B cell (primary cell): Measurements from ENCODE around the gene KHNYN. TPM values are rescaled to one million over a fixed set of nuclear protein-coding genes. Genes with fewer than 3 reads are reported as not detected.
A peak's percentile ranks its signal among the peaks of the same experiment; 100 is the strongest.

Source experiments
- ATAC-seq: fragments of 200-7000 bp; cut with Tn5 transposase; one replicate; pipeline ENCODE4 v1.10.0; 2021; ENCODE audit warnings: low read depth, mild to moderate bottlenecking, moderate number of reproducible peaks, moderate library complexity
- CTCF ChIA-PET: fragments of 350-600 bp; sonication (Branson Sonifier 250); formaldehyde crosslinking; loops from one replicate; lab custom pipeline; 2021; ENCODE audit warnings: antibody characterized with exemption, inconsistent platforms; lab: Charles Lee
- POLR2A ChIA-PET: fragments of 350-600 bp; sonication (Branson Sonifier 250); formaldehyde crosslinking; loops from one replicate; lab custom pipeline; 2021; ENCODE audit warnings: antibody characterized with exemption; lab: Charles Lee
- DNase-seq: peaks from one replicate; pipeline ENCODE4 v3.0.0; 2013
- H2AFZ ChIP-seq: 2 replicates; pipeline ENCODE4 v1.6.1; 2012; ENCODE audit warnings: mild to moderate bottlenecking, low read depth, low read length; ENCODE audit not compliant: insufficient read depth, poor library complexity, severe bottlenecking
- H3K27ac ChIP-seq, 2 donors: 1 replicate in 1 of 2; 2 replicates in 1 of 2; pipeline ENCODE4 v1.5.1; 2012 to 2013; ENCODE audit warnings: low read length in 2 of 2, mild to moderate bottlenecking in 2 of 2, moderate library complexity in 1 of 2
- H3K27me3 ChIP-seq, 4 experiments: fragments of 200-600 bp in 1 of 4; sonication (generic) in 1 of 4; replicated peaks in 1 of 4; 1 replicate in 2 of 4; 2 replicates in 2 of 4; pipeline versions ENCODE4 v1.6.1 to v1.7.0; 2013 to 2016; ENCODE audit warnings: low read length in 3 of 4, mild to moderate bottlenecking in 2 of 4, mixed read lengths in 1 of 4, moderate library complexity in 1 of 4; ENCODE audit not compliant: insufficient read depth in 4 of 4, control insufficient read depth in 3 of 4; ENCODE audit errors: control extremely low read depth in 1 of 4
- H3K36me3 ChIP-seq, 2 experiments: replicated peaks in 1 of 2; 1 replicate in 1 of 2; 2 replicates in 1 of 2; pipeline versions ENCODE4 v1.6.1 to v1.7.1; 2013; ENCODE audit warnings: low read length in 1 of 2; ENCODE audit not compliant: insufficient read depth in 2 of 2, control insufficient read depth in 1 of 2; ENCODE audit errors: control extremely low read depth in 1 of 2, extremely low read depth in 1 of 2
- H3K4me1 ChIP-seq, 2 donors: fragments of 200-600 bp in 1 of 2; sonication (generic) in 1 of 2; 1 replicate in 1 of 2; 2 replicates in 1 of 2; pipeline versions ENCODE4 v1.5.1 to v1.6.1; 2013 to 2017; ENCODE audit warnings: low read length in 2 of 2; ENCODE audit not compliant: control insufficient read depth in 2 of 2, insufficient read depth in 2 of 2
- H3K4me2 ChIP-seq: replicated peaks from 2 replicates; pipeline ENCODE3; 2012; ENCODE audit warnings: mild to moderate bottlenecking, low read depth, low read length; ENCODE audit not compliant: poor library complexity, severe bottlenecking
- H3K4me3 ChIP-seq, 5 experiments: fragments of 200-600 bp in 1 of 5; sonication (generic) in 1 of 5; 1 replicate in 3 of 5; 2 replicates in 2 of 5; pipeline versions ENCODE4 v1.5.1 to v1.7.0; 2011 to 2016; ENCODE audit warnings: low read length in 4 of 5, mild to moderate bottlenecking in 4 of 5, low read depth in 2 of 5, control low read depth in 1 of 5, moderate library complexity in 1 of 5; ENCODE audit not compliant: insufficient read depth in 1 of 5; ENCODE audit errors: control extremely low read depth in 1 of 5, extremely low read depth in 1 of 5
- H3K79me2 ChIP-seq: fragments of 200-600 bp; sonication (generic); one replicate; pipeline ENCODE4 v1.6.0; 2016; ENCODE audit warnings: low read length; ENCODE audit not compliant: control insufficient read depth, insufficient read depth
- H3K9ac ChIP-seq: fragments of 200-600 bp; sonication (generic); 2 replicates; pipeline ENCODE4 v1.6.1; 2017; ENCODE audit warnings: mild to moderate bottlenecking, low read length, moderate library complexity
- H3K9me3 ChIP-seq, 3 donors: one replicate each; pipeline versions ENCODE4 v1.6.1 to v1.7.1; 2013; ENCODE audit warnings: low read length in 2 of 3; ENCODE audit not compliant: control insufficient read depth in 2 of 3, insufficient read depth in 1 of 3; ENCODE audit errors: control extremely low read depth in 1 of 3
- H4K20me1 ChIP-seq: 2 replicates; pipeline ENCODE4 v1.6.0; 2012; ENCODE audit warnings: mild to moderate bottlenecking, low read length; ENCODE audit not compliant: insufficient read depth, control insufficient read depth, poor library complexity, severe bottlenecking
- H3K27ac Mint-ChIP-seq: one replicate; pipeline ENCODE4 v1.8.0; 2021; ENCODE audit warnings: mixed read lengths
- H3K27me3 Mint-ChIP-seq: one replicate; pipeline ENCODE4 v1.8.0; 2021; ENCODE audit warnings: mixed read lengths
- H3K4me1 Mint-ChIP-seq: one replicate; pipeline ENCODE4 v1.8.0; 2021; ENCODE audit warnings: mixed read lengths
- H3K4me3 Mint-ChIP-seq: one replicate; pipeline ENCODE4 v1.8.0; 2021; ENCODE audit warnings: mixed read lengths
- H3K9me3 Mint-ChIP-seq: one replicate; pipeline ENCODE4 v1.8.0; 2022; ENCODE audit warnings: mixed read lengths; ENCODE audit not compliant: insufficient read depth
- EZH2 ChIP-seq: IDR thresholded peaks from 2 replicates; pipeline ENCODE4 v1.6.1; 2012; ENCODE audit warnings: borderline replicate concordance, low read depth, mild to moderate bottlenecking, moderate library complexity, low read length; ENCODE audit not compliant: insufficient read depth, poor library complexity, severe bottlenecking
- WGBS: methylation state at CpG from one replicate; pipeline ENCODE4 v1.1.5; 2013; ENCODE audit warnings: missing lambda C conversion rate; ENCODE audit not compliant: insufficient coverage; 5-methylcytosine and 5-hydroxymethylcytosine counted together
- intact Hi-C: fragments of 100-400 bp; cut with micrococcal nuclease; formaldehyde crosslinking; loops from one replicate; pipeline ENCODE4 v1.10.0; 2022
- polyA plus RNA-seq: library from polyadenylated mRNA; depleted of rRNA; stranded (reverse); fragments of >200 nt; gene quantifications from 2 replicates; pipeline ENCODE4 v1.2.3, GENCODE V29; 2012
- total RNA-seq, 2 donors: library from RNA; stranded (reverse); fragments of 120-200 nt in 1 of 2; gene quantifications; 1 replicate in 1 of 2; 2 replicates in 1 of 2; pipeline versions ENCODE4 v1.2.3 to v1.2.4, GENCODE V29; 2013 to 2022
- TF ChIP-seq, protein P1 (sequence below): fragments of 200-600 bp; IDR thresholded peaks from one replicate; pipeline ENCODE4 v1.8.0; 2022; ENCODE audit warnings: antibody characterized with exemption, mild to moderate bottlenecking

KHNYN gene
- total and polyA plus RNA-seq, 2 donors (not counting 1 experiment from before 2014, with no cell fraction given), result 74.4 to 184 TPM

DNA sequence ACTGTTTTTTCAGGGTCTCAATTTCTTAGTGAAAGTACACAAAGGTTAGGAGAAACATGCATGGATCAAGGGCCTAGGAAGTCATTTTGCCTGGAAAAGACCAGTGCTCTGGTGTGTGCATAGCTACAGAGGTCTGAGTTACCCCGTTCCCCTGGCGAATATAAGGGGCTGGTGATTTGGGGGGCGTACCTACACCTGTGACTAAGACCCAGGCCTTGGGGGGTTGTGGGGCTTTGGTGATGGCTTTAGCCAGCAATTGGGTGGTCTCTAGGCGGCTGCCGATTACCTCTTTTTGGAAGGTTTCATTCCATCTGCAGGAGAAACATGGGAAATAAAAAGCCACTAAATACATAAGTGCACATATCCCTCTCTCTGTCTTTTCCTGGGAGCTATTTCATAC is 11.7 kb downstream of the KHNYN start:
- Histone ChIP-seq H3K27ac (peak overlapping the region; percentile 96), H2AFZ (peak overlapping the region; percentile 72), H3K36me3 (peaks cover 0 to 44% of the 10 kb centered on the region in 2 experiments), H4K20me1 (peaks cover 53% of the 10 kb centered on the region), H3K4me1 (peaks cover 30 to 38% of the 10 kb centered on the region in 2 donors), H3K4me2 (peak overlapping the region; percentile 86), H3K27me3 (no peaks in the 10 kb centered on the region), H3K9ac (peak overlapping the region; percentile 89), H3K9me3 (no peaks in the 10 kb centered on the region), H3K79me2 (peaks cover 33% of the 10 kb centered on the region), H3K4me3 (peak overlapping the region in 4 of 5 experiments; percentile 86 to 97 (median 93))
- ATAC-seq (no peak), DNase-seq (no peak)
- 82% methylated on average over 2 of the region's 5 CpGs for WGBS
- intact Hi-C loops, result loop anchor here (5.0 kb wide), 1 partner anchor 874 kb away; the partner anchor contains the start of gene AP1G2
- Mint-ChIP-seq H3K9me3 (no peaks in the 10 kb centered on the region), H3K27ac (peak overlapping the region; percentile 98), H3K27me3 (no peaks in the 10 kb centered on the region), H3K4me3 (peak overlapping the region; percentile 97), H3K4me1 (peaks cover 57% of the 10 kb centered on the region)
- ChIA-PET POLR2A (interaction anchor here (0.8 to 2.2 kb wide), 3 partner anchors 10 to 109 kb away, joined by 3 to 18 read pairs (median 4); partner anchors contain the start of genes CBLN3 and KHNYN), CTCF (interaction anchor here (0.7 to 5.0 kb wide), 6 partner anchors 11 to 254 kb away, joined by 3 to 56 read pairs (median 4); partner anchors contain the start of genes CBLN3, KHNYN and RIPK3)
- TF ChIP-seq, protein P1, sequence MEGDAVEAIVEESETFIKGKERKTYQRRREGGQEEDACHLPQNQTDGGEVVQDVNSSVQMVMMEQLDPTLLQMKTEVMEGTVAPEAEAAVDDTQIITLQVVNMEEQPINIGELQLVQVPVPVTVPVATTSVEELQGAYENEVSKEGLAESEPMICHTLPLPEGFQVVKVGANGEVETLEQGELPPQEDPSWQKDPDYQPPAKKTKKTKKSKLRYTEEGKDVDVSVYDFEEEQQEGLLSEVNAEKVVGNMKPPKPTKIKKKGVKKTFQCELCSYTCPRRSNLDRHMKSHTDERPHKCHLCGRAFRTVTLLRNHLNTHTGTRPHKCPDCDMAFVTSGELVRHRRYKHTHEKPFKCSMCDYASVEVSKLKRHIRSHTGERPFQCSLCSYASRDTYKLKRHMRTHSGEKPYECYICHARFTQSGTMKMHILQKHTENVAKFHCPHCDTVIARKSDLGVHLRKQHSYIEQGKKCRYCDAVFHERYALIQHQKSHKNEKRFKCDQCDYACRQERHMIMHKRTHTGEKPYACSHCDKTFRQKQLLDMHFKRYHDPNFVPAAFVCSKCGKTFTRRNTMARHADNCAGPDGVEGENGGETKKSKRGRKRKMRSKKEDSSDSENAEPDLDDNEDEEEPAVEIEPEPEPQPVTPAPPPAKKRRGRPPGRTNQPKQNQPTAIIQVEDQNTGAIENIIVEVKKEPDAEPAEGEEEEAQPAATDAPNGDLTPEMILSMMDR, result no peak
- no peak for TF ChIP-seq EZH2

DNA sequence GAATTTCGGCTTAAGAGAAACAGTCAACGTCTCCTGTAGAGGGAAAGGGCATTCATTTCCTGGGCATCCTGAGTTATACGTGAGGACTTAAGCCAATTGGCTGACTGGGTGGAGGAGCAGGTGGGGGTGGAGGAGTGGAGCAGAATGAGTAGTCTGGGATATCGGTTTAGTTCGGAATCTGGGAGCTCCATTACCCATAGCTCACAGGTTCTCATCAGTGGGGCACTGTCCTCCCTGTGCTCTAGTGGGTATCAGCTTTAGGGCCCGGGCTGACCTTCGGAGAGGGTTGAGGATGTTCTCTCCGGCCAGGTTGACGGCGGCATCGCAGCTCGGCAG is 12.1 kb downstream of the KHNYN start:
- Histone ChIP-seq H3K9ac (peak overlapping the region; percentile 89), H3K4me2 (peak overlapping the region; percentile 86), H3K9me3 (no peaks in the 10 kb centered on the region), H3K79me2 (peaks cover 33% of the 10 kb centered on the region), H4K20me1 (peaks cover 49% of the 10 kb centered on the region), H3K4me3 (peak overlapping the region; percentile 43 to 97 (median 92)), H3K27ac (peak overlapping the region; percentile 96), H3K36me3 (peaks cover 0 to 40% of the 10 kb centered on the region in 2 experiments), H2AFZ (peak overlapping the region; percentile 72), H3K4me1 (peaks cover 26 to 35% of the 10 kb centered on the region in 2 donors), H3K27me3 (no peaks in the 10 kb centered on the region)
- CTCF ChIA-PET, result interaction anchor here (0.7 to 5.0 kb wide), 7 partner anchors 11 to 255 kb away, joined by 3 to 56 read pairs (median 4); partner anchors contain the start of genes CBLN3, KHNYN and RIPK3
- peak overlapping the region; percentile 97 for H3K4me3 Mint-ChIP-seq
- TF ChIP-seq EZH2, result no peak
- TF ChIP-seq, protein P1, result no peak
- H3K27me3 Mint-ChIP-seq, result no peaks in the 10 kb centered on the region
- H3K4me1 Mint-ChIP-seq, result peaks cover 54% of the 10 kb centered on the region
- WGBS, result 5% methylated on average over 10 of the region's 12 CpGs
- H3K27ac Mint-ChIP-seq, result peak overlapping the region; percentile 98
- DNase-seq, result no peak
- intact Hi-C loops, result loop anchor here (1.0 to 5.0 kb wide), 8 partner anchors 11 to 1141 kb away; partner anchors contain the start of genes AP1G2, DCAF11, GMPR2 and NEDD8
- no peaks in the 10 kb centered on the region for H3K9me3 Mint-ChIP-seq
- POLR2A ChIA-PET, result interaction anchor here (0.8 to 2.2 kb wide), 3 partner anchors 10 to 110 kb away, joined by 3 to 18 read pairs (median 4); partner anchors contain the start of genes CBLN3 and KHNYN
- no peak for ATAC-seq
